NB4 (cell line): Measurements from ENCODE around the gene HPS1.

ENCODE experiments used
- DNase-seq: peaks from one replicate; pipeline ENCODE4 v3.0.0; 2010; ENCODE audit warnings: low read depth
- H3K4me3 ChIP-seq: one replicate; pipeline ENCODE4 v1.5.1; 2011; ENCODE audit warnings: mild to moderate bottlenecking, low read depth, low read length, moderate library complexity
- MYC ChIP-seq: IDR thresholded peaks from 2 replicates; pipeline ENCODE4 v1.6.1; 2011; ENCODE audit warnings: low read depth, low read length
- POLR2A ChIP-seq: IDR thresholded peaks from 2 replicates; pipeline ENCODE4 v1.6.1; 2011; ENCODE audit warnings: mild to moderate bottlenecking; ENCODE audit not compliant: insufficient read length; ENCODE audit errors: extremely low read depth
- TF ChIP-seq, protein P1 (sequence below): IDR thresholded peaks from 2 replicates; pipeline ENCODE4 v1.6.1; 2011; ENCODE audit warnings: low read depth, low read length
- TF ChIP-seq, protein P2 (sequence below): IDR thresholded peaks from one replicate; pipeline ENCODE4 v1.5.1; 2012; ENCODE audit warnings: low read depth, low read length

Gene HPS1

DNA sequence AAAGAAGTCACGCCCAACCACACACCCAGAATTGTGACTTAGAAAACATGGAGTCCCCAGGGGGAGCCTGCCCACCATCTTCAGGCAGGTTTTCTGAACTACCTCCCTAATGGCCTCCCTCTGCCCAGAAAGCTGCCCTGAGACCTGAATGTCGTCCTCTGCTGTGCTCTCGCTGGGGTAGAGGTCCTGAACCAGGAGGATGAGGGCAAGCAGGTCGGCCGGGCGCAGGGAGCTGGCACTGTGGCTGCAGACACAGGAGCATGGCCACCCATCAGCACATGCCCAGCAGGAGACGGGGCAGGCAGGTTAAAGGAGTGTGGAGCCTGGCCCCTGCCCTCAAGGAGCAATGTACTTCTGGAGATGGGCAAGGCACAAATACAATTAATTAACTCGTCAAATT lies 16.3 kb downstream of the HPS1 start:
- no peak for DNase-seq

GRCh38 chr10:98429320-98430072 lies 17.2 kb downstream of the HPS1 start:
- TF ChIP-seq, protein P1, sequence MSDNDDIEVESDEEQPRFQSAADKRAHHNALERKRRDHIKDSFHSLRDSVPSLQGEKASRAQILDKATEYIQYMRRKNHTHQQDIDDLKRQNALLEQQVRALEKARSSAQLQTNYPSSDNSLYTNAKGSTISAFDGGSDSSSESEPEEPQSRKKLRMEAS: no peak
- TF ChIP-seq, protein P2, sequence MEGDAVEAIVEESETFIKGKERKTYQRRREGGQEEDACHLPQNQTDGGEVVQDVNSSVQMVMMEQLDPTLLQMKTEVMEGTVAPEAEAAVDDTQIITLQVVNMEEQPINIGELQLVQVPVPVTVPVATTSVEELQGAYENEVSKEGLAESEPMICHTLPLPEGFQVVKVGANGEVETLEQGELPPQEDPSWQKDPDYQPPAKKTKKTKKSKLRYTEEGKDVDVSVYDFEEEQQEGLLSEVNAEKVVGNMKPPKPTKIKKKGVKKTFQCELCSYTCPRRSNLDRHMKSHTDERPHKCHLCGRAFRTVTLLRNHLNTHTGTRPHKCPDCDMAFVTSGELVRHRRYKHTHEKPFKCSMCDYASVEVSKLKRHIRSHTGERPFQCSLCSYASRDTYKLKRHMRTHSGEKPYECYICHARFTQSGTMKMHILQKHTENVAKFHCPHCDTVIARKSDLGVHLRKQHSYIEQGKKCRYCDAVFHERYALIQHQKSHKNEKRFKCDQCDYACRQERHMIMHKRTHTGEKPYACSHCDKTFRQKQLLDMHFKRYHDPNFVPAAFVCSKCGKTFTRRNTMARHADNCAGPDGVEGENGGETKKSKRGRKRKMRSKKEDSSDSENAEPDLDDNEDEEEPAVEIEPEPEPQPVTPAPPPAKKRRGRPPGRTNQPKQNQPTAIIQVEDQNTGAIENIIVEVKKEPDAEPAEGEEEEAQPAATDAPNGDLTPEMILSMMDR: no peak
- TF ChIP-seq POLR2A (no peak), MYC (no peak)
- DNase-seq: no peak
- H3K4me3 ChIP-seq: no peak overlapping the region

More for the DNA sequence above, 16.3 kb downstream of the HPS1 start:
- TF ChIP-seq, protein P1: no peak
- TF ChIP-seq POLR2A (no peak), MYC (no peak)
- TF ChIP-seq, protein P2: no peak
- H3K4me3 ChIP-seq: no peak overlapping the region

- TF ChIP-seq MYC: no peak
- no peak overlapping the region for H3K4me3 ChIP-seq
- DNase-seq: no peak
Measured at GRCh38 chr10:98427011-98427515, 19.7 kb downstream of the HPS1 start.

DNA sequence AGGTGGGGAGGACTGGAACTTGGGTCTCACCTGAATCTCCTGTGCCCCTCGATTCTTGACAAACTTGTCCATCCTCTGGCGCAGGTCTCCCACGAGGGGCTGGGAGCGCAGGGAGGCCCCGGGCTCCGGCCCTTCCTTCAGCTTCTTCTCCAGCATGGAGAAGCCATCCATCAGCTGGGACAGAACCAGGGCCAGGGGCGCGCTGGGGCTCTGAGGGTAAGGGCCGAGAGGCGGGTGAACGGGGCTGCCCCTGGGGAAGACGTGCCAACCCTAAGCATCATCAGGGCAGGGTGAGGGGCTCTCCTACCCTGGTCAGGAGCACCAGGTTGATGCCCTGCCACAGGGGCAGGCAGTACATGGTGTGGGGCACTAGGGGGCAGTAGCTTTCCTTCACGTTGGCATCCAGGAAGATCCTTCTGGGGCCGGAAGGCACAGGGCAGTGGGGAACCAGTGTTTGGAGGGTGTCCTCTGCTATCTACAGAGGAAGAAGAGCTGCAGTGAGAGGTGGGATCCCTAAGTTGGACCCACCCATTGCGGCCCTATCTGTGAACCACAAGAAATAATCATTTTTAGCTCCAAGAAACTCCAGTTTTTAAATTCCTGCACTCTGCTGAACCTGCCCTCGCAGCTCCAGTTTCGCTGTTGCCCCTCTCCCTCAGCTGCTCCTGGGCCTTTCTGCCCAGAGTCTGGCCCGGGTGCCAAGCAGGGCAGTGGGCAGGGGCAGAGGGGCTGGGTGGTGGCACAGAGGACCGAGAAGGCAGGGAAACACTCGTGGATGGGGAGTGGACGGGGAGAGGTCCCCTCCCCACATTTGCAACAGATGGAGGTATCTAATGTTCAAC lies 21.0 kb downstream of the HPS1 start:
- TF ChIP-seq, protein P2: peak; percentile 96
- TF ChIP-seq MYC: no peak
- no peak overlapping the region for H3K4me3 ChIP-seq
- DNase-seq: peak; percentile 72

GRCh38 chr10:98424295-98425254 lies 22.2 kb downstream of the HPS1 start:
- no peak for TF ChIP-seq POLR2A
- TF ChIP-seq MYC: no peak
- TF ChIP-seq, protein P1: no peak
- TF ChIP-seq, protein P2: no peak
- H3K4me3 ChIP-seq: no peak overlapping the region
- no peak for DNase-seq
